Measurements from ENCODE around the gene CCDC34.
"Not testable (repeated sequence)": the region's sequence is repeated elsewhere in the genome, so short reads cannot be mapped to it uniquely, and the experiment has no call there.

CCDC34 gene

DNA sequence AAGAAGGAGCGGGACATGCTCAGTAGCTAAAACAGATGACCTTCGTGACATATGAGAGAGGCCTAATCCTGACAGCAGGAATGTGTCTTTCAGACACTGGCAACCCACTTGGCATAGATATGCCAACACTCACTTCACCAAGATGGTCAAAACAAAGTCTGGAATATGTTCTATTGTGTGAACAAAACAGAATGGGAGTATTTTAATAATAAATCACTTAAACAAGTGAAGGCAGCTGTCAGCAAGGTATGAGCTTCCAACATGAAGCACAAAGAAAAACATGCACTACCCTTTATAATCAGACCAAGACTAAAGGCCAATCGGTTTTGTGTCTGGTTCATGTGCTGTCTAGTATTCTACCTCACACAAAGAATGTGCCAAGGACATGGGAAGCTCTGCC lies 23.1 kb downstream of the CCDC34 start:
- Histone ChIP-seq H3K27me3 (replicated peaks; ENCODE audit: insufficient read depth, low read length) (no peaks in the 10 kb centered on the region), H3K9me3 (replicated peaks; ENCODE audit: insufficient read depth, low read length) (no peaks in the 10 kb centered on the region), H2AFZ (ENCODE audit: low read length) (no peak overlapping the region), H3K4me1 (ENCODE audit: low read length) (no peaks in the 10 kb centered on the region), H3K9ac (ENCODE audit: low read length) (no peak overlapping the region), H3K9me2 (replicated peaks; ENCODE audit: insufficient read depth, low read length) (no peaks in the 10 kb centered on the region), H3K36me3 (replicated peaks; ENCODE audit: insufficient read depth, low read length) (no peaks in the 10 kb centered on the region; the same call in 1 of the 2 replicates), H3K27ac (ENCODE audit: low read length) (no peak overlapping the region), H4K20me1 (ENCODE audit: insufficient read depth, low read length) (no peaks in the 10 kb centered on the region), H3K79me2 (ENCODE audit: low read length) (no peaks in the 10 kb centered on the region), H3K4me2 (ENCODE audit: low read depth, low read length) (no peak overlapping the region), H3K4me3 (ENCODE audit: low read length) (no peak overlapping the region), H3F3A (ENCODE audit: insufficient read depth, low read length) (no peaks in the 10 kb centered on the region)
- no peak for TF ChIP-seq EZH2 (optimal IDR thresholded peaks at IDR 0.05; ENCODE audit: low read depth, low read length)
- TF ChIP-seq EZH2phosphoT487 (IDR thresholded peaks at IDR 0.05; ENCODE audit: low read length): no peak
- TF ChIP-seq, protein P1, sequence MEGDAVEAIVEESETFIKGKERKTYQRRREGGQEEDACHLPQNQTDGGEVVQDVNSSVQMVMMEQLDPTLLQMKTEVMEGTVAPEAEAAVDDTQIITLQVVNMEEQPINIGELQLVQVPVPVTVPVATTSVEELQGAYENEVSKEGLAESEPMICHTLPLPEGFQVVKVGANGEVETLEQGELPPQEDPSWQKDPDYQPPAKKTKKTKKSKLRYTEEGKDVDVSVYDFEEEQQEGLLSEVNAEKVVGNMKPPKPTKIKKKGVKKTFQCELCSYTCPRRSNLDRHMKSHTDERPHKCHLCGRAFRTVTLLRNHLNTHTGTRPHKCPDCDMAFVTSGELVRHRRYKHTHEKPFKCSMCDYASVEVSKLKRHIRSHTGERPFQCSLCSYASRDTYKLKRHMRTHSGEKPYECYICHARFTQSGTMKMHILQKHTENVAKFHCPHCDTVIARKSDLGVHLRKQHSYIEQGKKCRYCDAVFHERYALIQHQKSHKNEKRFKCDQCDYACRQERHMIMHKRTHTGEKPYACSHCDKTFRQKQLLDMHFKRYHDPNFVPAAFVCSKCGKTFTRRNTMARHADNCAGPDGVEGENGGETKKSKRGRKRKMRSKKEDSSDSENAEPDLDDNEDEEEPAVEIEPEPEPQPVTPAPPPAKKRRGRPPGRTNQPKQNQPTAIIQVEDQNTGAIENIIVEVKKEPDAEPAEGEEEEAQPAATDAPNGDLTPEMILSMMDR (IDR thresholded peaks at IDR 0.05; ENCODE audit: low read length): no peak
- DNase-seq: no peak

DNA sequence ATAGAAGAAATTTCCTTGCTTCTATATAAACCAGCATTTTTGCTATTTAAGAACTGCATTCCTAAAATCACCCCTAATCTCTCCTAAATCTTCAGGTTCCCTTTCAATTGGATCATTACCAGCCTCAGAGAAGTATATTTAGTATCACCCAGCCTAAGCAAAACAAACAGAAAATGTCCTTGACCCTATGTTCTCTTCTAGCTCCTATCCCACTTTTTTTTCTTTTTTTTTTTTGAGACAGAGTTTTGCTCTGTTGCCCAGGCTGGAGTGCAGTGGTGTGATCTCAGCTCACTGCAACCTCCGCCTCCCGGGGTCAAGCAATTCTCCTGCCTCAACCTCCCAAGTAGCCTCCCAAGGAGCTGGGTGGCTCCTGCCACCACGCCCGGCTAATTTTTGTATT lies 28.3 kb downstream of the CCDC34 start:
- not testable (repeated sequence) for H3K9me3 ChIP-seq (replicated peaks; ENCODE audit: insufficient read depth, low read length); H4K20me1 ChIP-seq (ENCODE audit: insufficient read depth, low read length); H3K27me3 ChIP-seq (replicated peaks; ENCODE audit: insufficient read depth, low read length); H3K9ac ChIP-seq (ENCODE audit: low read length); H2AFZ ChIP-seq (ENCODE audit: low read length); H3K4me2 ChIP-seq (ENCODE audit: low read depth, low read length); H3F3A ChIP-seq (ENCODE audit: insufficient read depth, low read length); H3K27ac ChIP-seq (ENCODE audit: low read length); H3K4me3 ChIP-seq (ENCODE audit: low read length); H3K79me2 ChIP-seq (ENCODE audit: low read length); H3K9me2 ChIP-seq (replicated peaks; ENCODE audit: insufficient read depth, low read length); DNase-seq; H3K4me1 ChIP-seq (ENCODE audit: low read length); H3K36me3 ChIP-seq (replicated peaks; ENCODE audit: insufficient read depth, low read length)

DNA sequence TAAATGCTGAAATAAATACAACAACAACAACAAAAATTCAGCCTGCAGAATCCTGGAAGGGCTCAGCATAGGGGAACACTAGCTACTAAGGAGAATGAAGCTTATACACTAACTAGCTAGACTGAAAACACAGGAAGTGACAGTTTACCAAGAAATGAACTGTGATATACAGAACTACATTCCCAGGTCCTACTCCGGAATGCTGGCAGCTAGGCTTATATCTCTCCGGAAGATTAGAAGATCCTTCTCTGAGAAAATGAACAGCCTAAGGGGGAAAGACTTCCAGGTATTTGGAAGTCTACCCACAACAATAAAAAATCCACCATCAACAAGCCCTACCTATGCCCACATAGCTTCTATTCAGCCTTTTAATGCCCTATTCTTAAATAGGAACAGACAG lies 31.0 kb downstream of the CCDC34 start:
- DNase-seq: no peak
- TF ChIP-seq, protein P1 (IDR thresholded peaks at IDR 0.05; ENCODE audit: low read length): no peak
- TF ChIP-seq EZH2 (optimal IDR thresholded peaks at IDR 0.05; ENCODE audit: low read depth, low read length) (no peak), EZH2phosphoT487 (IDR thresholded peaks at IDR 0.05; ENCODE audit: low read length) (no peak)
- H3K9me2 ChIP-seq (replicated peaks; ENCODE audit: insufficient read depth, low read length): no peaks in the 10 kb centered on the region

DNA sequence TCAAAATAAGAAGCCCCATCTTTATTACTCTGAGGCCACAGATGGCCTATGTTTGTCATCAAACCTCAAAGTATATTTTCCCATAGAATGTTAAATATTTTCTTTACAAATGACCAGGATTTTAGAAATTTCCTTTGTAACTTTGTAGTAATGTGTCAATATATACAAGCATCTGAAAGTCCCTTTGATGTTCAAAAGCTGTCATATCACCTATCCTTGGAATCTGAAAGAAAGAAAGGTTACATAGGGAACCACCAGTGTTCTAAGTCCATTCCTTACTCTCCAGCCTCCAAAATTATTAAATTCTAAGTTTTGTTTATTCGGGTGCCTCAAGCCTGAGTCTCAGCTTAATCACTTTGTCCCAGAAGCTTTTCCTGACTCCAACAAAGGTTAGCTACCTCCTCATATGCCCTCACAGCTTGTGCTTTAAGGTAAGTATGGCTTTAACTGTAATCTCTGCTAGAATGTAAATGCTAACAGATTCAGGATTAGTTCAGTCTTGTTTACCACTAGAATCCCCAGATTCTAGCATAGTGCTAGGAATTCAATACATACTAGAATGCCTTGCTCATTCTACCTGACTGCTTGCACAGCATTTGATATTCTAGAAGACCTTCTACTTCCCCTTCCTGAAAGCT lies 32.3 kb downstream of the CCDC34 start:
- Histone ChIP-seq H3F3A (ENCODE audit: insufficient read depth, low read length) (no peaks in the 10 kb centered on the region), H3K9ac (ENCODE audit: low read length) (no peak overlapping the region), H3K4me2 (ENCODE audit: low read depth, low read length) (no peak overlapping the region)

More for the DNA sequence above, 31.0 kb downstream of the CCDC34 start:
- H3K79me2 ChIP-seq (ENCODE audit: low read length): no peaks in the 10 kb centered on the region
- H4K20me1 ChIP-seq (ENCODE audit: insufficient read depth, low read length): no peaks in the 10 kb centered on the region
- no peaks in the 10 kb centered on the region; the same call in 1 of the 2 replicates for H3K36me3 ChIP-seq (replicated peaks; ENCODE audit: insufficient read depth, low read length)
- H3K27ac ChIP-seq (ENCODE audit: low read length): no peak overlapping the region
- no peaks in the 10 kb centered on the region for H3K4me1 ChIP-seq (ENCODE audit: low read length)
- no peaks in the 10 kb centered on the region for H3K9me3 ChIP-seq (replicated peaks; ENCODE audit: insufficient read depth, low read length)
- no peaks in the 10 kb centered on the region for H3F3A ChIP-seq (ENCODE audit: insufficient read depth, low read length)
- no peak overlapping the region for H3K4me2 ChIP-seq (ENCODE audit: low read depth, low read length)
- H3K27me3 ChIP-seq (replicated peaks; ENCODE audit: insufficient read depth, low read length): no peaks in the 10 kb centered on the region
- H3K4me3 ChIP-seq (ENCODE audit: low read length): no peak overlapping the region
- H2AFZ ChIP-seq (ENCODE audit: low read length): no peak overlapping the region
- H3K9ac ChIP-seq (ENCODE audit: low read length): no peak overlapping the region

More for the DNA sequence above, 32.3 kb downstream of the CCDC34 start:
- H3K9me3 ChIP-seq (replicated peaks; ENCODE audit: insufficient read depth, low read length): no peaks in the 10 kb centered on the region
- no peaks in the 10 kb centered on the region for H3K9me2 ChIP-seq (replicated peaks; ENCODE audit: insufficient read depth, low read length)
- no peak overlapping the region for H3K27ac ChIP-seq (ENCODE audit: low read length)
- no peak overlapping the region for H3K4me3 ChIP-seq (ENCODE audit: low read length)
- no peaks in the 10 kb centered on the region for H3K27me3 ChIP-seq (replicated peaks; ENCODE audit: insufficient read depth, low read length)
- DNase-seq: no peak
- no peak overlapping the region for H2AFZ ChIP-seq (ENCODE audit: low read length)
- H3K36me3 ChIP-seq (replicated peaks; ENCODE audit: insufficient read depth, low read length): no peaks in the 10 kb centered on the region
- no peaks in the 10 kb centered on the region for H3K79me2 ChIP-seq (ENCODE audit: low read length)
- TF ChIP-seq EZH2 (optimal IDR thresholded peaks at IDR 0.05; ENCODE audit: low read depth, low read length): no peak
- no peak for TF ChIP-seq EZH2phosphoT487 (IDR thresholded peaks at IDR 0.05; ENCODE audit: low read length)
- TF ChIP-seq, protein P1 (IDR thresholded peaks at IDR 0.05; ENCODE audit: low read length): no peak
- no peaks in the 10 kb centered on the region for H4K20me1 ChIP-seq (ENCODE audit: insufficient read depth, low read length)
- H3K4me1 ChIP-seq (ENCODE audit: low read length): no peaks in the 10 kb centered on the region
